ENCODE results near the gene C2orf49. TPM values are rescaled to one million over a fixed set of nuclear protein-coding genes. Genes with fewer than 3 reads are reported as not detected.

The C2orf49 gene
- total and polyA plus RNA-seq, 9 of the 15 experiments (the other 6 are each of a cell fraction or from before 2014, with no cell fraction given) = 17.9 to 38.2 (median 25.6) TPM

- Histone ChIP-seq H3K79me2 (ENCODE audit: control insufficient read depth, insufficient read depth, low read length) (no peaks in the 10 kb centered on the region), H3K4me3 (no peak overlapping the region), H3K4me2 (ENCODE audit: insufficient read depth, low read length) (no peak overlapping the region), H3K27me3 (ENCODE audit: control insufficient read depth in 2 of 2, insufficient read depth in 2 of 2, low read length in 2 of 2) (no peaks in the 10 kb centered on the region), H3K27ac (ENCODE audit: extremely low read depth, low read depth, low read length) (no peak overlapping the region), H3K4me1 (replicated peaks in 1 of 2; ENCODE audit: control insufficient read depth in 2 of 2, insufficient read depth in 2 of 2, low read length in 2 of 2) (no peaks in the 10 kb centered on the region), H3K9ac (ENCODE audit: insufficient read depth in 1 of 2, low read depth in 2 of 2, low read length in 2 of 2) (no peak overlapping the region), H4K20me1 (replicated peaks; ENCODE audit: control insufficient read depth, insufficient read depth, low read length) (0 out of 2 replicates have a peak, but pooled peaks cover 3% of the 10 kb centered on the region), H3K9me1 (ENCODE audit: control insufficient read depth, insufficient read depth, low read length) (no peaks in the 10 kb centered on the region), H3K9me3 (replicated peaks; ENCODE audit: control insufficient read depth, insufficient read depth, low read depth, low read length) (peaks cover 2% of the 10 kb centered on the region; the same call in 1 of the 2 replicates), H2AFZ (ENCODE audit: low read depth, low read length) (no peak overlapping the region), H3K36me3 (ENCODE audit: control insufficient read depth, insufficient read depth, low read length) (peaks cover 79% of the 10 kb centered on the region)
- ChIA-PET POLR2A (no interaction called here), CTCF (ENCODE audit: low intra/inter-chr PET ratio) (no interaction called here)
- no peak for FAIRE-seq
- no peak for ATAC-seq
- in situ Hi-C loops (cut with MboI) = no loop called here
- no TSS peak for BruUV-seq (replicated peaks)
- intact Hi-C loops (cut with micrococcal nuclease) = no loop called here
- 81% methylated on average over 11 of the region's 11 CpGs for WGBS (ENCODE audit: insufficient coverage, low coverage, missing lambda C conversion rate)
- DNase-seq (ENCODE audit: extremely low read depth in 1 of 4, low spot score in 3 of 4) = no peak
- TF ChIP-seq ZNF280A (IDR thresholded peaks at IDR 0.05; ENCODE audit: low read depth, partially characterized antibody) = no peak
- TF ChIP-seq MAFK (IDR thresholded peaks at IDR 0.05; ENCODE audit: low read length) = 0 out of 2 replicates have a peak, but pooled peaks have one; percentile 37
- TF ChIP-seq, protein P1, sequence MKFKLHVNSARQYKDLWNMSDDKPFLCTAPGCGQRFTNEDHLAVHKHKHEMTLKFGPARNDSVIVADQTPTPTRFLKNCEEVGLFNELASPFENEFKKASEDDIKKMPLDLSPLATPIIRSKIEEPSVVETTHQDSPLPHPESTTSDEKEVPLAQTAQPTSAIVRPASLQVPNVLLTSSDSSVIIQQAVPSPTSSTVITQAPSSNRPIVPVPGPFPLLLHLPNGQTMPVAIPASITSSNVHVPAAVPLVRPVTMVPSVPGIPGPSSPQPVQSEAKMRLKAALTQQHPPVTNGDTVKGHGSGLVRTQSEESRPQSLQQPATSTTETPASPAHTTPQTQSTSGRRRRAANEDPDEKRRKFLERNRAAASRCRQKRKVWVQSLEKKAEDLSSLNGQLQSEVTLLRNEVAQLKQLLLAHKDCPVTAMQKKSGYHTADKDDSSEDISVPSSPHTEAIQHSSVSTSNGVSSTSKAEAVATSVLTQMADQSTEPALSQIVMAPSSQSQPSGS (CRISPR knock-in tag; IDR thresholded peaks at IDR 0.05) = no peak
- no peak for TF ChIP-seq TFAP4 (CRISPR knock-in tag; IDR thresholded peaks at IDR 0.05; ENCODE audit: borderline replicate concordance)
- peak; percentile 61; the same call in 1 of the 2 replicates for TF ChIP-seq C11orf30 (IDR thresholded peaks at IDR 0.05; ENCODE audit: low read depth)
- TF ChIP-seq CCAR2 (IDR thresholded peaks at IDR 0.05; ENCODE audit: low read depth, low read length) = no peak
- no peak for TF ChIP-seq ZNF584 (CRISPR knock-in tag; IDR thresholded peaks at IDR 0.05; ENCODE audit: low read depth)
- TF ChIP-seq SRF (CRISPR knock-in tag; IDR thresholded peaks at IDR 0.05) = no peak
- TF ChIP-seq SREBF1 (IDR thresholded peaks at IDR 0.05; ENCODE audit: borderline replicate concordance, low read depth, low read length) = no peak
- no peak for TF ChIP-seq RCOR1 (IDR thresholded peaks at IDR 0.05; ENCODE audit: borderline replicate concordance in 1 of 2, low read depth in 2 of 2, low read length in 2 of 2)
- TF ChIP-seq ZNF316 (IDR thresholded peaks at IDR 0.05) = peak; percentile 73
- TF ChIP-seq NCOA2 (IDR thresholded peaks at IDR 0.05; ENCODE audit: partially characterized antibody in 2 of 2) = no peak
- peak; percentile 52; the same call in 1 of the 2 replicates for TF ChIP-seq MAFG (tag; conservative IDR thresholded peaks at IDR 0.05)
- TF ChIP-seq RBFOX2 (IDR thresholded peaks at IDR 0.05; ENCODE audit: low read depth, low read length) = no peak
- peak; percentile 15; the same call in 1 of the 2 replicates for TF ChIP-seq MAFF (IDR thresholded peaks at IDR 0.05; ENCODE audit: low read length)
- no peak for TF ChIP-seq ZNF224 (CRISPR knock-in tag; IDR thresholded peaks at IDR 0.05)
- no peak for TF ChIP-seq ARNT (IDR thresholded peaks at IDR 0.05)
- no peak for TF ChIP-seq E2F5 (CRISPR knock-in tag; IDR thresholded peaks at IDR 0.05)
These were observed 24.0 kb downstream of the C2orf49 start for GRCh38 chr2:105361102-105361889.

Measured in K562 (cell line).